Stimulated activated CD8-positive, alpha-beta memory T cell treated with anti-CD3 and anti-CD28 coated beads, Interleukin-15, amount 100 ng/mL, for 4 hours (primary cell): ENCODE data around the gene FAT3.

ENCODE experiments used
- DNase-seq, 2 donors: peaks; one replicate each; pipeline ENCODE4 v3.0.0-alpha.2; 2020; ENCODE audit warnings: low read depth in 2 of 2

The FAT3 gene

DNA sequence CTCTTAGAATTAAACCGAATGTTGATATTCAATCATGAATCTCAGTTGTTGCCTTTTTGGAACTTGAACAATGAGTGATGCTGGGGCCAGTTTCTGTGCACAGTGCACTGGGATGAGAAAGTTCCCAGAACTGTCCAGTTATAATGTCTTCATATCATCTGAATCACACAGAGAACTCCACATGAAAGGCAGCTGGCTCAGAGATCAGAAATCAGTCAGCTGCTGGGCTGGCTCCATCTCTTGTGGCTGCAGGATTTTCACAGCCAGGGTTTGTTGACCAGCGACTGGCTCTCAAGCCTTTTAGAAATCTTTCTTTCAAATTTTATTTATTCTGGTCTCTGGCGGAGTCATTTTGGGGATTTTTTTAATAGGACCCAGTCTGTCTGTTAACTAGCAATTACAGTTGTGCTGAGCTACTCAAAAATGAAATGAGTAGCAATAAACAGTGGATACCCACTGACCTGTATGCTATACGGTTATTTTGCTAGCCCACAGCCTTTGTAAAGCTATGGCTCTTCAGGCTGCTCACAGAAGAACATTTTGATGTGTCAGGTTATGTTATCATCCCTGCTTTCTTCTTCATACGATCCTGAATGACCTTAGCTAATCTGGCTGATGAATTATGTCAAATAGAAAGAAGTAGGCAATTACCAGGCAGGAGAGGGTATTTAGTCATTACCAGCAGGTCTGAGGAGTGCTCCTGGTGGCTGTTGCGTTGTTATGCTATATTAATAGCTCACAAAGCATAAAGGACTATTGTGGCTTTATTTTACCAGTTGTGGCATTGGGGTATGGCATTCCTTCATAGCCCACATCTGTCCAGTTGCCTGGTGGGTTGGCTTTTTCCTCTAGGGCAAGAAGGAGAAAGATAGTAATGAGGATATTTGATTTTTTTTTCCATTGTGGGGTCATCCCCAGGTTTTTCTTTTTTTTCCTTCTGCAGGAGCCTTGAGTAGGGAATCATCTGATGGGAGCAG is 3.6 kb downstream of the FAT3 start:
- DNase-seq, result no peak

DNA sequence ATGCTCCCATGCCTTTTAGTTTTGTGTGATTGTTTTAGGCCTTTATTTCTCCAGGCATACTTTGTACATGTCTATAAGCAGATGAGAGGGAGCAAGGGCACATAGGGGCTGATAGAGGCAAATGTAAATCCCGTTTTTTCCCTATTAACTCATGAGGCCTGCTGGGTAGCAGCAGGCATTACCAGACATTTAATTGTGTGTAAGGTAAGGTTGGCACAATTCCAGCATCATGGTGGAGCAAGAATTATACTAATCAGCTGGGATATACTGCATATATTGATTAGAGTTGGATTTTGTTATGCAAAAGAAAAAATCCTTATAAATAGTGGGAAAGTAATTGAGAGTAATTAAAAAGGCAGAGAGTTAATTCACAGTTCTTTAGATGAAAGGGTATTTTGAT is 12.2 kb downstream of the FAT3 start:
- DNase-seq, result no peak

DNA sequence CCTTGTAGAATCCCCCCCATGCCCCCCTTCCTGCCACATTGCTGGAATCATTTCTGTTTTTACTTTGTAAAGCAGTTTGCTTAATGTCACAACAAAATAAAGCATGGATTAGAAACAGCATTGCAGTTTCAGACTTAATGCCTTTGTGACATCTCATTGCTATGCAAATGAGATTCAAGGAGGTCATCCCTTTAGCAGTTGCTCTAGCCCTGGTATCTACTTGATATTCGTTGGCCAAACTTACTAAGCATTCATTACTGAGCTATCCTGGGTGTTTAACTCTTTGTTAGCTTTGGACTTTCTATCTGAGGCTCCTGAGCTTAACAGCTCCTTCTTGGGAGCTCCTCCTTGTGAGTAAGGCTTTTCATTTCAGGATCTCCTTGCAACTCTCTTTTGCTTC is 16.3 kb downstream of the FAT3 start:
- DNase-seq, result no peak

DNA sequence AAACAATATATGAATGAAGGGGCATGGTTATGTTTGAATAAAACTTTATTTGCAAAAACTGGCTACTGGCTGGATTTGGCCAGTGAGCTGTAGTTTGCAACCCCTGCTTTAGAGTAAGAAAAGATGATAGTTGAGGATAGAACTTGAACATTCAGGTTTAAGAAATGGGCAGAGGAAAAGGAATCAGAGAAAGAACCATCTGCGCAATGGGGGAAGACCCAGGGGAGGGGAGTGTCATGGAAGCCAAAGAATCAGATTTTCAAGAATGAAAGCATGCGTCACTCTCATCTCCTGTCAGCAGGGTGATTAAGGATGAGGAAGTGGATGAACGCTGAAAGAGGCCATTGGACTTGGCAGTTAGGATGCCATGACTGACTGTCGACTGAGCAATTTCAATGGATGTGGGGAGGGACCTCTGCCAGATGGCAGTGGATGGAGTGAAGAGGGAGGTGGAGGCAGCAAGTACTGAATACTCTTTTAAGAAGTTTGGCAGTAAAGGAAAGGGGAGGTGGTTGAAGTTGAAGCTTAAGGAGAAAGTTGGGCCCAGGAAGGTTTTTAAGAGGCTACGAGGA is 21.2 kb downstream of the FAT3 start:
- DNase-seq, result no peak

DNA sequence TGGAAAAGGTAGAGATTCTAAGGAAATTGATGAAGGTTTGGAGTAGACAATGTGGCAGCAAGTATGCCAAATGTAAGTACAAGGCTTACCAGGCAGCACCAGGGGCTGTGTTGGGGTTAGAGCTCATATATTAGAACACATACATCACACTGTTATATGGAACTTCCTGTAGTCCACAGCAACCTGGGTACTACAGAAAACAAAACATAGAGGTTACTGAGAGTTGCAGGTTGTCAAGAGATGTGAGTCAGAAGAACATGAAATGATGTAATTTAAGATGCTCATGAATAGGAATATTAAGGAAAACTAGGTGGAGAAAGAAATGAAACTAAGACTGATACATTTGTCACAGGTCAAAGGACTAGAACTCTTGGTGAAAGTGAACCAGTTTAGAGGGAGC is 22.0 kb downstream of the FAT3 start:
- DNase-seq, result no peak

DNA sequence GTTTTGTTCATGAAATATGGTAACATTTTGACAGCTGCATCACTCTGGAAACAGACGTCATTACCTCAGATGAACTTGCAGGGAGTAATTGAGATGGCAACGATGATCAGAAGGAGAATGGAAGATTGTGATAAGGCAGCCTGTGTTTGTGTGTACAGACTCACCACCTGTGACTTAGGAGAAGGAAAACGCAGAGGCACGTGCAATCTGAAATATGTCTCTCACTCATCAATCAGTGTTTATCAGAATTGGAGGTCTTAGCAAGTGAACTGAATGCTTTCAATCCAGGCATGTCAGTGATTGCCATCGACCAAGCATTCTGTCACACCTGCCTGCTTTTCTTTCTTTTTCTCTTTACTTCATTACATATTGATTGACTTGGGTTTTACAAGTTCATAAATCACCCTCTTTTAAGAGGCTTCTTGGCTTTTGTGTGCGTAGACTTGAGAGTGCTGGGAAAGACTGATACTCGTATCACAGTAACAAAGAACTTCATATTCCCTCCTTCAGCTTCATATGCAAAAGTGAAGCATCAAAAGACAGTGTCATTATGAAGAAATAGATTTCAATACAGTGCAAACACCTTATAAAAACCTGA is 24.6 kb downstream of the FAT3 start:
- no peak for DNase-seq

DNA sequence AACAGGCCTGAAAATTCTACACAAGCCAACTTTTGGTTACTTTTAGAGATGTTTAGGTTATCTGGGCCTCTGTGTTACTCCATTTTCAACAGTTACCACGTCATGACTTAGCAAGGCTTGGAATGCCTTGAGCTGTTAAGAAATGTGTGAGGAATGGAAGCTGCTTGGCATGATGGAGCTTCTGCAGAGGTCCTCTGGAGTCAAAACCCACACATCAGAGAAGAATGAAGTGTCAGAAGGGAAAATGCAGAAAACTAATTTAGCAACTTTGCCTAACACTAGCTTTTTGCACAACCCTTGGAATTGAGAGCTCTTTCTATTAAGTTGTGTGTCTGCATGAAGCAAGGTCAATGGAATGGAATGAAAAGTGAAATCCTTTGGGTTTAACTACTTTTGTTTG is 27.4 kb downstream of the FAT3 start:
- DNase-seq, result no peak

DNA sequence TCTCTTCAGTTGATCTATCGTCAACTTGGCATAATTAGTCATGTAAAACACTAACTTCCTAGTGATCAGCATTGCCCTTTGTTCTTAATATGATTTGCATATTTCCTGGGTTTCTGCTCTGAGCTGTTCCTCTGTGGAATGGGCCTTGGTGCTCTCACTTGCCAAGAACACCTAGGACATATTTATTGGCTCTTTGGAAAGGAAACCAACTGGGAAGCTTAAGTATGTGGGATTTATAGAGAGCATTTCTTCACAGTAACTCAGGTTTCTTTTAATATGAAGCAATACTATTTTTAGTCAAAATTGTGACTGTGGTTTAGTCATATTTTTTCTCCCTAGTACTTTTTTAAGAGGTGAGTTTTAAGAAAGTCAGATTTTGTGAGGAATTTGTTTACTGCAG is 28.8 kb downstream of the FAT3 start:
- no peak for DNase-seq

DNA sequence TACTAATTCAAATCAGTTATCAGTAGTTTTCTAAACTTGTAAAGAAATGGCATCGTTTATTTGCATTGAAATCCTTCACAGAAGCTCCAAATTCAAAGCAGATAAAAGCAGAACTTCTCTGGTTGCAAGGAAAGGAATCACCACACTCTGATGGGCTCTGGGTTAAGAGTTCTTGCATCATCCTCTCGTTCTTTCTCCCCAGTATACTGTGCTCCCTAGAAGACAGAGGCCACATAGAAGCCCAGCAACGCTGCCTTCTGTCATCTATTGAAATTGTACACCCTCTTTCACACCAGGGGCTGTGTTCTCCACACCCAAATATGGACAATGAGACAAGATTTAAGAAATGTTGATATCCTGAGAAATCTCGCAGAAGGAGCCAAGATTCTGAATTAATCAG is 29.3 kb downstream of the FAT3 start:
- no peak for DNase-seq

DNA sequence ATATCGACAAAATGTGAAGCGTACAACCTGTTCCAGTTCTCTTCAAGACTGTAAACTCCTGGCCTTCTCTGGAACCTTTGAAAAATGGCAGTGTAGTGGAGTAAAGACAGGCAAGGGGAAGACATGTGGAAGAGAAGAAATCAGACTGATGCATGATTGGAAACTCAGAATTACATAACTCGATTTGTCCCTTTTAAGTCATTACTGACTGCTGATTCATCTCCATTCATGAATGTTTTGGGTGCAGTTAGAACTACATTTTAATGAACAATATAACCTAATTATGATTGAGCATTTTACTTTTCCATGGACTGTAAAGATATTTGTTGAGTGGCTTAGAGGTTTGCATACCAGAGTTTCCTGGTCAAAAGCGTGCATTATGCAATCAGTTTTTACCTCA is 32.9 kb downstream of the FAT3 start:
- no peak for DNase-seq

DNA sequence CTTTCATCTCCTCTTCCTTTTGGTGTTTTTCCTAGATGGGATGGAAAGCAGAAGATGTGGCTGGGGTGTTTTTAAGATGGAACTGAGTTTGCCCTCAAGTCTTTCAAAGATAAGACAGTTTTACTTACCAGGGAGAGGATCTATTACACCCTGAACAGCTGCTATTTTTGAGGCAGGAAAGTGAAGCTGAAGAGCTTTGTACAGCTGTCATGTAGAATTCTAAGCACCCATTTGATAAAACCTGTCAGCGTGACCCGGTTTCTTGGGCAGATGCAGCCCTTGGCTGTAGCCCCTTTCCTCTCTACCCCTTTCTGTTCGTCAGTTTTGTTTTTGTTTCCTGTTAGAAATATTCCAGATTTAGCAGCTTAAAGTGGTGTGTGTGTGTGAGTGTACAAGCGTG is 35.2 kb downstream of the FAT3 start:
- DNase-seq, result no peak

DNA sequence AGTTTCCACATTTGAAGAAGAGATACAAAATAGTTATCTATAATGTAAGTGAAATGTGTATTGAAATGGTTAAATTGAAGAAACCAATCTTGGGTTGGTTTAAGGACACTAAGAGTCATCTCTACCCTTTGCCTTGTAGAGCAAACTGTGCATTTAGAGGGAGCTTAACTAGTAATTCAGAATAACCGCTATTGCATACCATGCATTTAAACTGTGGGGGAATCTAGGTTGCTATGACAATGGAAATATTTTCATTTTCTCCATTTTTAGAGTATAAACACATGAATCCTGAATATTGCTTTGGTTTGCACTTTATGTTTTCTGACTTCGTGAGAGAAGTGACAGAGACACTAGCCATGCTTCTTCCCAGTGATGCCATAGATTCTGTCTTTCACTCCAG is 39.7 kb downstream of the FAT3 start:
- DNase-seq, result no peak

DNA sequence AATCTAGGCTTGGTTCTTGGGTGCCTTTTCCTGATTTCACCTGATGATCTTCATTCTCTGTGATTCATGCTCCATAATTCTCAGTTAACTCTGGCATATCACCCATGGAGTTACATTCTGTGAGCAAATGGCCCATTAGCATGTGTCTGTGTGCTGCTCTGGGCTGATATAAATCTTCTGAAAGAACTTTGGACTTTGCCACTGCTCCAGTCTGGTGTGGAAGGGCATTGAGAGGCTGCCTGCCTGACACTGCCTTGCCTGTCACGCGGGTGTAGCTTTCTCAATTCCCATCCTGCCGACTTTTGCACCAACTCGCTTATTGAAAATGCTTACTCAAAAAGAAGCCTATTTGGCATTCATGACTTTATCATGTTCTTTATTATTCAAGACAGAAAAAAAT is 42.2 kb downstream of the FAT3 start:
- no peak for DNase-seq

DNA sequence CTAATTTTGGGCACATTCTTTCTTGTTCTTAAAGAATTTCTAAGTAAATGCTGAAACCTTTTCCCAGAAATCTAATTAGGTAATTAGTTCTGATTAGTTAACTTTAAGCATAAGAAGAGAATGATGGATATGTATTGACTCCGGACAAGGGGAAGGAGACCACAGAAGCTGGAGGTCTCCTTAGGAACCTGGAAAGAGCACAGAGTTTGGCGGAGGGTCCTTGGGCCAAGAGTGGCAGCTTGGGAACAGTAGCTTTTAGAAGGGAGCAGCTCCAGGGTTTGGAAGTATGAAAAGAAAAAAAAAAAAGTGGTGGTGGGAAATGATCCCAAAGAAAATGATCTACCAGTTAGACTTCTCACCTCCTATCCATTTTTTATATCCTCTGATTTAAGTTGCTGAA is 42.7 kb downstream of the FAT3 start:
- DNase-seq, result no peak

DNA sequence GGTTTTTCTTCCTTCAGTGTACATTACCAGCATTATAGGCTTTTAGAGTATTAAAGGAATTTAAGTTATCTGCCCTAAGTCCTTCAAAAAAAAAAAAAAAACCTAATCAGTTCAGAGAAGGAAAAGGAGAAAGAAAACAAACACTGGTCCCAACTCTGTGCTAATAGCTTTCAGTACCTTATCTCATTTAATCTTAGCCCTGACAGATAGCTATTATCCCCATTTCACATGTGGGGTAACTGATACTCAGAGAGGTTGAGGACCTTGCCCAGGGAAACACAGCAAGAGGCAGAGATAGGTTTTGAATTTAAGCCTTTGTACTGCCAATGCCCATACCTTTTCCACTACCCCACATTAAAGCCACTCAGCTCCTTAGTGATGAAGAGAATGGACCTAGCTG is 43.4 kb downstream of the FAT3 start:
- DNase-seq, result no peak

DNA sequence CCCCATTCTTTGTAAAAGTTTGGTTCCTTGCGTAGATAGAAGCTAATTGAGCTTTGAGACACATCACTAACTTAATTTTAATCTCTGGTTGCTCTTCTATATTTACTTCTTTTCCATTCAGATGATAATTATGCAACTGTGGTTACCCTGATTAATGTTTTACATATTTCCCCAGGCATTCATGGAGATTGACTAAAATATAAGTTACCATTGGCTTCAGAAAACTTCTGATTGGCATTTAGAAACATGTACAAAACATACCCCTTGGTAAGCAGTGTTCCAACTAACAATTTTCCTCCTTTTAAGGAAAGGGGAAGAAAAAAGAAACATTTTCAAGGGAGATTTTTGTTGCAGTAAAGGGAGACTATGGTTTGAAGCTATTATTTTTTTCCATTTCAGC is 43.9 kb downstream of the FAT3 start:
- no peak for DNase-seq

DNA sequence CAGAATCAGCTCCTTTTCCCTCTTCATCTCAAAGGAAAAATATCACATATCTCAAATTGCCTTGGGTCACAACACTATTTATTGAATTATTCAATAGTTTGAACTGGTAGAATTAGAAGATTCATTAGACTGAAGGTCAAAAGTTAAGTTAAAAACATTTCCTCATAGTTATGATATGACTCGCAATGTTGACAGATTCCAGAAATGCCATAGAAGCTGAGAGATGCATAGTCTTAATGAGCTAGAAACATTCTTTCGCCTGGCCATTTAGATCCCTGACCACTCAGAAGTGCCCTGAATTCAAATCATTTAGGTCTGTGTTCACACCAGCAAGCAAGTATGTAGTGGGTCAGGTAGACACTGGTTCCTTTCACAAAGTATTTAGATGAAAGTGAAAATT is 44.4 kb downstream of the FAT3 start:
- DNase-seq, result no peak

DNA sequence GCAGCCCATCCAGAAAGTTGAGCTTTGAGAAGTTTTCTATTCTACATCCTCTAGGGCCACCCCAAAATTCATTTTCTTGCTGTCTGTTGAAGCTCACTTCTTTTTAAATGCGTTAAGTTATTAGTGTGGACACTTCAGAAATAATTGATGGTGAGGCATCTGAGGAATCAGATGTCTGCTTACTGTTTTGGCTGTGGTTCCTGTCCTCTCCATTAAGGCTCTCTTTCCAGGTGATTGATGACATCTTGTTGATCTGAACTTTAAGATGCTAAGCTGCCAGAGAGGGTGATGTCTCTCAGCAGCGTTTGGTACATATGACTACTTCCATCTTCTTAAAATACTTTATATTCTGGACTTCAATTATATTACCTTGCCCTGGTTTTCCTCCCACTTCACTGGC is 45.2 kb downstream of the FAT3 start:
- DNase-seq, result no peak

DNA sequence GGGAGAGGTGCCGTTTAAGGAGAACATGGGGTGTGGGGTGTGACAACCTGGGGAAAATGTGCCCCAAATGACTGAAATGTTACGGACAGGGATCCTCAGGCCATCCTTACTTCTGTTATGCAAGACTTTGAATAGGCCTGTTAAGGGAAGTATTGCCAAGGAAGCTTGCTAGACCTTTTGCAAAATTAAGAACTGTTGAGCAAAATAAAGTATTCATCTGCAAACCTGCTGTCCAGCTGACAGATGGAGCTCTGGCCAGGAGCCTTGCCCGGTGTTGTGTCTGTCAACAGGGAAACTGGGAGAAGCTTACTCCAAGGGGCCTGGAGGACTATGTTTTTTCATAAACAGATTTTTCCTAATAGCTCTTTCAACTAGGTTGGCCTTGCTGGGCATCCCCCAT is 48.0 kb downstream of the FAT3 start:
- no peak for DNase-seq
